Lower lobe of right lung (tissue), 2 donors: ENCODE data around the gene ABHD8. TPM values are rescaled to one million over a fixed set of nuclear protein-coding genes. Genes with fewer than 3 reads are reported as not detected.

Experiments used
- ATAC-seq, 2 donors: fragments of 200-7000 bp; cut with Tn5 transposase; one replicate each; pipeline ENCODE4 v1.9.1; 2020 to 2022; ENCODE audit warnings: mild to moderate bottlenecking in 2 of 2, moderate library complexity in 2 of 2
- DNase-seq: peaks from one replicate; pipeline ENCODE4 v3.0.0-alpha.2; 2020
- H3K27ac ChIP-seq: fragments of 200-600 bp; one replicate; pipeline ENCODE4 v1.8.0; 2022
- H3K27me3 ChIP-seq: fragments of 200-600 bp; one replicate; pipeline ENCODE4 v1.8.0; 2022; ENCODE audit warnings: low read depth
- H3K36me3 ChIP-seq: fragments of 200-600 bp; one replicate; pipeline ENCODE4 v1.8.0; 2022; ENCODE audit warnings: mild to moderate bottlenecking
- H3K4me1 ChIP-seq: fragments of 200-600 bp; one replicate; pipeline ENCODE4 v1.8.0; 2022
- H3K4me3 ChIP-seq: fragments of 200-600 bp; one replicate; pipeline ENCODE4 v1.8.0; 2022; ENCODE audit warnings: mild to moderate bottlenecking
- H3K9me3 ChIP-seq: fragments of 200-600 bp; one replicate; pipeline ENCODE4 v1.8.0; 2022
- CTCF ChIP-seq: fragments of 200-600 bp; IDR thresholded peaks from one replicate; pipeline ENCODE4 v1.8.0; 2022; ENCODE audit warnings: antibody characterized with exemption, mild to moderate bottlenecking
- intact Hi-C: fragments of 100-400 bp; cut with DNase I; formaldehyde crosslinking; loops from one replicate; pipeline ENCODE4 v1.11.0; 2022
- long read RNA-seq: library from polyadenylated mRNA; unstranded; transcript quantifications from one replicate; pipeline ENCODE4 v2.0.0, GENCODE V29; 2021
- total RNA-seq: library from RNA; stranded (reverse); fragmentation: NEBNext Ultra II Directional; extraction: Animal tissue kit (Norgen Biotek cat#: 25700); gene quantifications from one replicate; pipeline ENCODE4 v1.2.1, GENCODE V29; 2021
- donor health status: DM: no; HTN: yes; CAD: no; lungs with severe emphysema.

Gene ABHD8
- 19.5 TPM for total RNA-seq
- long read RNA-seq, transcript ABHD8-201 (5 exons, 2,090 nt) = major isoform, 41 of 47 reads
- long read RNA-seq, partial matches to known transcripts = 3 of 47 reads
- long read RNA-seq, other reads (novel, unspliced or antisense) = 3 of 47 reads

- Histone ChIP-seq H3K27ac (peak within 1 kb of the TSS; percentile 84), H3K4me3 (peak within 1 kb of the TSS; percentile 89), H3K36me3 (no peaks in the 10 kb centered on the region), H3K27me3 (no peaks in the 10 kb centered on the region), H3K9me3 (no peaks in the 10 kb centered on the region), H3K4me1 (peaks cover 42% of the 10 kb centered on the region)
- intact Hi-C loops = no loop called here
- ATAC-seq (peak; percentile 90 to 91), DNase-seq (peak; percentile 95)
- TF ChIP-seq CTCF = peak; percentile 74
Observed at GRCh38 chr19:17303167-17303939, at the start of gene ABHD8. TSS of gene ABHD8 (minus strand) at chr19:17303425. CDS start at chr19:17301616, 1,809 bp downstream.

- ATAC-seq = peak; percentile 10 to 11
- no peaks in the 10 kb centered on the region for H3K9me3 ChIP-seq
- no peaks in the 10 kb centered on the region for H3K27me3 ChIP-seq
- DNase-seq = no peak
- H3K36me3 ChIP-seq = no peaks in the 10 kb centered on the region
- H3K4me1 ChIP-seq = peaks cover 25% of the 10 kb centered on the region
- peak overlapping the region; percentile 41 for H3K27ac ChIP-seq
- no peak overlapping the region for H3K4me3 ChIP-seq
- intact Hi-C loops = no loop called here
- no peak for TF ChIP-seq CTCF
Observed at GRCh38 chr19:17352608-17353280, 49.5 kb upstream of the ABHD8 start.

- DNase-seq = no peak
- Histone ChIP-seq H3K36me3 (no peaks in the 10 kb centered on the region), H3K4me3 (no peak overlapping the region), H3K27me3 (no peaks in the 10 kb centered on the region), H3K9me3 (no peaks in the 10 kb centered on the region), H3K27ac (no peak overlapping the region), H3K4me1 (peaks cover 31% of the 10 kb centered on the region)
- no peak for TF ChIP-seq CTCF
- intact Hi-C loops = no loop called here
- ATAC-seq = no peak
Observed at GRCh38 chr19:17351815-17352435, 48.7 kb upstream of the ABHD8 start.

GRCh38 chr19:17348700-17349099, 45.5 kb upstream of the ABHD8 start:
- Histone ChIP-seq H3K4me3 (no peak overlapping the region), H3K27me3 (no peaks in the 10 kb centered on the region), H3K4me1 (peaks cover 42% of the 10 kb centered on the region), H3K27ac (peak overlapping the region; percentile 18), H3K36me3 (no peaks in the 10 kb centered on the region), H3K9me3 (no peaks in the 10 kb centered on the region)
- intact Hi-C loops = loop anchor here (5.0 kb wide), 1 partner anchor 39 kb away; no protein-coding TSS in a partner anchor
- no peak for TF ChIP-seq CTCF
- ATAC-seq = peak; percentile 40 to 41
- no peak for DNase-seq

- intact Hi-C loops = loop anchor here (5.0 kb wide), 1 partner anchor 39 kb away; no protein-coding TSS in a partner anchor
- H3K9me3 ChIP-seq = no peaks in the 10 kb centered on the region
- H3K4me1 ChIP-seq = peaks cover 42% of the 10 kb centered on the region
- peak overlapping the region; percentile 13 for H3K27ac ChIP-seq
- TF ChIP-seq CTCF = no peak
- DNase-seq (no peak), ATAC-seq (no peak)
- no peaks in the 10 kb centered on the region for H3K36me3 ChIP-seq
- no peaks in the 10 kb centered on the region for H3K27me3 ChIP-seq
- H3K4me3 ChIP-seq = no peak overlapping the region
Observed at GRCh38 chr19:17347877-17348276, 44.7 kb upstream of the ABHD8 start.
